ENCODE measurements around the gene OTOL1. TPM values are rescaled to one million over a fixed set of nuclear protein-coding genes. Genes with fewer than 3 reads are reported as not detected.
"Not testable (repeated sequence)": the region's sequence is repeated elsewhere in the genome, so short reads cannot be mapped to it uniquely, and the experiment has no call there.

OTOL1 gene
- total and polyA plus RNA-seq, 2 experiments from 2014 or later = not detected

DNA sequence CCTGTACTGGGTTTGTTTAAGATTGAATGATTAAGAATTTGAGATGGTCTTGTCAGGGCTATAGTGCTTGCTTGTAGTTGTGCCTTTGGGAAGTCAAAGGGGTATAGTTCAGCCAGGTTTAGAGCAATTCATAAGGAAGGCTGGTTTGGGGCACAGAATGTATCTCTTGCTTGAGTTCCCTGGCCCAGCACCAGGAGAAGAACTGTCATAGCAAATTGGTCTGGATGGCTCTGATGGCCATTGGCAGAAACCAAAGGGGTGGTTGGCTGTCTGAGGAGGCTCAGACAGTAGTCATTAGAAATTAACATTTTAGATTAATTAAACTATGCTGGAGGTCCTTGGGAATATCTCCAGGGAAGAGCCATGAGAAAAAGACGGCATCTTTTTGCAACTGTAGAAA is 25.4 kb upstream of the OTOL1 start:
- TF ChIP-seq CTCF (IDR thresholded peaks at IDR 0.05; ENCODE audit: low read depth, low read length) = no peak
- Histone ChIP-seq H3K4me1 (ENCODE audit: low read depth) (no peaks in the 10 kb centered on the region), H3K27ac (no peak overlapping the region), H3K36me3 (no peaks in the 10 kb centered on the region), H3K9me3 (ENCODE audit: low read depth) (no peaks in the 10 kb centered on the region), H3K4me3 (no peak overlapping the region), H3K27me3 (no peaks in the 10 kb centered on the region)
- no peak for DNase-seq (ENCODE audit: low read depth in 1 of 2, low spot score in 1 of 2)

GRCh38 chr3:161474139-161474538 is 22.5 kb upstream of the OTOL1 start:
- Histone ChIP-seq H3K36me3 (no peaks in the 10 kb centered on the region), H3K4me3 (no peak overlapping the region), H3K27me3 (no peaks in the 10 kb centered on the region), H3K9me3 (ENCODE audit: low read depth) (no peaks in the 10 kb centered on the region), H3K4me1 (ENCODE audit: low read depth) (no peaks in the 10 kb centered on the region), H3K27ac (no peak overlapping the region)
- no peak for TF ChIP-seq CTCF (IDR thresholded peaks at IDR 0.05; ENCODE audit: low read depth, low read length)
- no peak for DNase-seq (ENCODE audit: low read depth in 1 of 2, low spot score in 1 of 2)

GRCh38 chr3:161474741-161475140 is 21.9 kb upstream of the OTOL1 start:
- H3K27ac ChIP-seq = no peak overlapping the region
- H3K4me3 ChIP-seq = no peak overlapping the region
- DNase-seq (ENCODE audit: low read depth in 1 of 2, low spot score in 1 of 2) = no peak

DNA sequence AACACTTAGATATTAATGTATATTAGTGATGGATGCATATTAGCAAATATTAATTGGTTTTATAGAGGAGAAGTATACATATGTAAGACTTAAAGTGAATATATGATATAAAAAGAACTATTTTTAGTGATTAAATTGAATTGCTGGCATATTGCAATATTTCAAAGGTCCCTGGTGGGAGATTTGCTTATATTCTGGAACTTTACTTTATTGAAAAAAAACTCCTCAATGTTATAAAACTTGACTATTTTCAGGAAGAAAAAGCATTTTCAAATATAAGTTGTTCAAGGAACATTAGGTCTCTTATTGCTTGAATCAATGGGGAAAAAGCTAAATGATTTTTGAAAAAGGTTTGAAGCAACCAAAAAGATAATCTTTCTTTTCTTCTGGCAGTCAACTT is 21.4 kb upstream of the OTOL1 start:
- no peaks in the 10 kb centered on the region for H3K9me3 ChIP-seq (ENCODE audit: low read depth)
- no peak for TF ChIP-seq CTCF (IDR thresholded peaks at IDR 0.05; ENCODE audit: low read depth, low read length)
- no peak overlapping the region for H3K4me3 ChIP-seq
- H3K27ac ChIP-seq = no peak overlapping the region
- H3K36me3 ChIP-seq = no peaks in the 10 kb centered on the region
- no peak for DNase-seq (ENCODE audit: low read depth in 1 of 2, low spot score in 1 of 2)
- H3K27me3 ChIP-seq = no peaks in the 10 kb centered on the region
- H3K4me1 ChIP-seq (ENCODE audit: low read depth) = no peaks in the 10 kb centered on the region

More at GRCh38 chr3:161474741-161475140, 21.9 kb upstream of the OTOL1 start:
- H3K9me3 ChIP-seq (ENCODE audit: low read depth) = no peaks in the 10 kb centered on the region
- no peaks in the 10 kb centered on the region for H3K27me3 ChIP-seq
- H3K36me3 ChIP-seq = no peaks in the 10 kb centered on the region
- no peak for TF ChIP-seq CTCF (IDR thresholded peaks at IDR 0.05; ENCODE audit: low read depth, low read length)
- H3K4me1 ChIP-seq (ENCODE audit: low read depth) = no peaks in the 10 kb centered on the region

DNA sequence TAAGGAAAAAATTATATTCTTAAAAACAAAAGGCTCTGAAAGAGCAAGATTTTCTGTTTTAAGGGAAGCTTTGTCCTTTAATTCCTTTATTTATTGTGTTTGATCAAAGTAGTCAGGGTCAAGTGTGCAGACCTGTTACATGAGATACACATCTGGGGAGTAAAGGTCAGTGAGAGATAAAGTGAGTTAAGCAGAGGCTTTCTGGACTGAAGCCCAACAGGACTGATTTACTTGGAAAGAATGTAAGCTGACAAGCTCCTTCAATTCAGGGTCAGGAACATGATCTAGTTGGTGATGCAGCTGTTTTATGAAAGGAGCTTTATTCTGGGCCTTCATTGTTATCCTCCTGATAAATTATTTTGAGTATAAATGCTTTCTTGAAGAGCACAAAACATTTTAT is 20.7 kb upstream of the OTOL1 start:
- no peaks in the 10 kb centered on the region for H3K4me1 ChIP-seq (ENCODE audit: low read depth)
- no peak overlapping the region for H3K27ac ChIP-seq
- H3K36me3 ChIP-seq = no peaks in the 10 kb centered on the region
- no peak overlapping the region for H3K4me3 ChIP-seq
- no peaks in the 10 kb centered on the region for H3K9me3 ChIP-seq (ENCODE audit: low read depth)
- no peaks in the 10 kb centered on the region for H3K27me3 ChIP-seq
- TF ChIP-seq CTCF (IDR thresholded peaks at IDR 0.05; ENCODE audit: low read depth, low read length) = no peak
- DNase-seq (ENCODE audit: low read depth in 1 of 2, low spot score in 1 of 2) = peak in 1 of 2 donors; percentile 16

DNA sequence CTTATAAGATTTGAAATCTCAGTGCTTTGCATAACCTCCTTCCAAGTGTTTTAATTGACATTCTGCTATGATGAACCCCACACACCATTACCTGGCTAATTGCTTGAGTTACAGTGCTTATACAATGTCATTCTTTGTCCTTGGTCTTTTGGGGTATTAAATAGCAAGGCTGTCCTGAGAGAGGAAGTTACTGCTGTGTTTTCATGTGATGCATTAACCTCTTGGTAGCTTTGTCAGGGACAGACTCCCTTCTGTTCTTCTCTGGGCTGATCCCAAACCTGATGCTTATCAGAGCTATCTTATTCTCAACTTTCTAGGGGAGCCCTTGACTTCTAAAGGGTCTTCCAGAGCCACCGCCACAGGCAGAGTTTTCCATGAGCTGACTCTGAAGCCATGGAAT is 12.4 kb upstream of the OTOL1 start:
- Histone ChIP-seq H3K27ac (no peak overlapping the region), H3K4me3 (no peak overlapping the region), H3K27me3 (no peaks in the 10 kb centered on the region), H3K9me3 (ENCODE audit: low read depth) (no peaks in the 10 kb centered on the region), H3K4me1 (ENCODE audit: low read depth) (no peaks in the 10 kb centered on the region), H3K36me3 (no peaks in the 10 kb centered on the region)
- DNase-seq (ENCODE audit: low read depth in 1 of 2, low spot score in 1 of 2) = no peak
- no peak for TF ChIP-seq CTCF (IDR thresholded peaks at IDR 0.05; ENCODE audit: low read depth, low read length)

GRCh38 chr3:161488284-161488683 is 8.3 kb upstream of the OTOL1 start:
- H3K4me3 ChIP-seq; H3K27me3 ChIP-seq; H3K27ac ChIP-seq; H3K36me3 ChIP-seq; H3K9me3 ChIP-seq (ENCODE audit: low read depth); DNase-seq (ENCODE audit: low read depth in 1 of 2, low spot score in 1 of 2); H3K4me1 ChIP-seq (ENCODE audit: low read depth): not testable (repeated sequence)

Data from cardiac muscle cell (in vitro differentiated cells and primary cell).